HepG2 (cell line): ENCODE data around the gene TPBGL. TPM values are rescaled to one million over a fixed set of nuclear protein-coding genes. Genes with fewer than 3 reads are reported as not detected.

Source experiments
- ATAC-seq: fragments of 200-7000 bp; cut with Tn5 transposase; 3 replicates; pipeline ENCODE4 v1.9.1; 2020; ENCODE audit warnings: mild to moderate bottlenecking, moderate library complexity
- BruUV-seq: library from RNA; stranded (reverse); fragments of 400-500 nt; replicated peaks from 2 replicates; lab custom pipeline; 2021; lab: Mats Ljungman, UMichigan
- CTCF ChIA-PET: fragments of 300-600 bp; formaldehyde crosslinking; extraction: SDS; loops from one replicate; lab custom pipeline; 2021; ENCODE audit warnings: low total read pairs, inconsistent platforms, low intra/inter-chr PET ratio; lab: Yijun Ruan, JAX
- POLR2A ChIA-PET: fragments of 350-600 bp; sonication (Branson Sonifier 250); formaldehyde crosslinking; loops from one replicate; lab custom pipeline; 2020; ENCODE audit warnings: antibody characterized with exemption, inconsistent platforms; lab: Yijun Ruan, JAX
- DNase-seq: peaks from one replicate; pipeline ENCODE4 v3.0.0-alpha.2; 2015; ENCODE audit warnings: low spot score
- FAIRE-seq: peaks from 3 replicates; lab custom pipeline; 2011; peaks lifted over from hg19 to GRCh38; lab: Jason Lieb, UNC
- H2AFZ ChIP-seq: one replicate; pipeline ENCODE4 v1.6.1; 2011; ENCODE audit warnings: low read length, inconsistent platforms
- H3K27ac ChIP-seq: fragments of 300-600 bp; 3 replicates; pipeline ENCODE4 v1.8.0; 2011; ENCODE audit warnings: mixed run types, mild to moderate bottlenecking, mixed read lengths, low read length, inconsistent platforms; ENCODE audit not compliant: insufficient read depth; ENCODE audit errors: extremely low read length
- H3K27me3 ChIP-seq, 2 experiments: fragments of 200-600 bp in 1 of 2; 2 replicates in 1 of 2; 3 replicates in 1 of 2; pipeline versions ENCODE4 v1.6.0 to v1.8.0; 2011; ENCODE audit warnings: low read length in 2 of 2, mild to moderate bottlenecking in 2 of 2, moderate library complexity in 2 of 2, inconsistent platforms in 1 of 2; ENCODE audit not compliant: insufficient read depth in 2 of 2, control insufficient read depth in 1 of 2
- H3K36me3 ChIP-seq, 2 experiments: fragments of 200-600 bp in 1 of 2; replicated peaks in 1 of 2; 2 replicates in 1 of 2; 3 replicates in 1 of 2; pipeline versions ENCODE4 v1.5.1 to v1.8.0; 2011; ENCODE audit warnings: low read length in 2 of 2, inconsistent platforms in 1 of 2; ENCODE audit not compliant: insufficient read depth in 2 of 2, control insufficient read depth in 1 of 2
- H3K4me1 ChIP-seq: 2 replicates; pipeline ENCODE4 v1.5.1; 2012; ENCODE audit warnings: low read length, inconsistent platforms; ENCODE audit not compliant: insufficient read depth
- H3K4me2 ChIP-seq: 2 replicates; pipeline ENCODE4 v1.6.0; 2011; ENCODE audit warnings: low read depth, low read length, inconsistent platforms
- H3K4me3 ChIP-seq, 3 experiments: fragments of 200-600 bp in 1 of 3; sonication (generic), shearing (Covaris generic) in 1 of 3; replicated peaks in 1 of 3; 2 replicates each; pipeline ENCODE4 v1.5.1; 2011 to 2016; ENCODE audit warnings: low read length in 3 of 3, inconsistent platforms in 2 of 3, low read depth in 2 of 3, mild to moderate bottlenecking in 2 of 3, control low read depth in 1 of 3, mixed read lengths in 1 of 3; ENCODE audit not compliant: insufficient read depth in 1 of 3
- H3K79me2 ChIP-seq: one replicate; pipeline ENCODE4 v1.6.1; 2011; ENCODE audit warnings: low read length, inconsistent platforms; ENCODE audit not compliant: insufficient read depth
- H3K9ac ChIP-seq: 2 replicates; pipeline ENCODE4 v1.6.0; 2011; ENCODE audit warnings: mild to moderate bottlenecking, low read depth, low read length, inconsistent platforms; ENCODE audit not compliant: insufficient read depth
- H3K9me3 ChIP-seq: 2 replicates; pipeline ENCODE4 v1.5.1; 2012; ENCODE audit warnings: mild to moderate bottlenecking, low read length
- H4K20me1 ChIP-seq: 2 replicates; pipeline ENCODE4 v1.6.0; 2011; ENCODE audit warnings: inconsistent platforms, mild to moderate bottlenecking, low read length, moderate library complexity; ENCODE audit not compliant: insufficient read depth
- ASH2L ChIP-seq: fragments of 300-600, 200-600 bp; sonication (generic); IDR thresholded peaks from 2 replicates; pipeline ENCODE4 v1.7.0; 2017; ENCODE audit warnings: low read depth, mild to moderate bottlenecking, moderate library complexity, mixed read lengths, low read length; ENCODE audit not compliant: insufficient read length
- BORCS8-MEF2B ChIP-seq: sonication (generic); formaldehyde crosslinking; IDR thresholded peaks from 2 replicates; pipeline ENCODE4 v1.8.0; 2022; ENCODE audit warnings: mild to moderate bottlenecking, missing genetic modification reagents
- IKZF4 ChIP-seq: sonication (generic); formaldehyde crosslinking; IDR thresholded peaks from 2 replicates; pipeline ENCODE4 v1.5.1; 2020; ENCODE audit warnings: borderline replicate concordance, mild to moderate bottlenecking, low read depth, missing genetic modification reagents; ENCODE audit errors: not compliant biosample characterization
- KLF12 ChIP-seq: sonication (generic); formaldehyde crosslinking; IDR thresholded peaks from 2 replicates; pipeline ENCODE4 v1.4.0; 2020; ENCODE audit warnings: missing genetic modification reagents, borderline replicate concordance
- KLF15 ChIP-seq: sonication (generic); formaldehyde crosslinking; IDR thresholded peaks from 2 replicates; pipeline ENCODE4 v1.8.1; 2023; ENCODE audit warnings: borderline replicate concordance, mild to moderate bottlenecking, inconsistent platforms, missing genetic modification reagents, mixed read lengths
- KMT2B ChIP-seq: IDR thresholded peaks from 2 replicates; pipeline ENCODE4 v1.6.1; 2016; ENCODE audit warnings: missing genetic modification reagents, missing compliant biosample characterization
- MTF2 ChIP-seq: sonication (generic); formaldehyde crosslinking; IDR thresholded peaks from 2 replicates; pipeline ENCODE4 v1.5.0; 2020; ENCODE audit warnings: missing genetic modification reagents, borderline replicate concordance
- REXO4 ChIP-seq: sonication (generic); formaldehyde crosslinking; IDR thresholded peaks from 2 replicates; pipeline ENCODE4 v1.8.0; 2022; ENCODE audit warnings: missing genetic modification reagents, mild to moderate bottlenecking, borderline replicate concordance
- SAP130 ChIP-seq: IDR thresholded peaks from 2 replicates; pipeline ENCODE4 v1.6.1; 2016; ENCODE audit warnings: low read depth
- ZKSCAN1 ChIP-seq: fragments of 150-350 bp; IDR thresholded peaks from 2 replicates; pipeline ENCODE4 v1.6.1; 2014; ENCODE audit warnings: low read length
- ZNF225 ChIP-seq: sonication (generic); formaldehyde crosslinking; IDR thresholded peaks from 2 replicates; pipeline ENCODE4 v1.4.0; 2020; ENCODE audit warnings: mild to moderate bottlenecking, missing genetic modification reagents
- ZNF260 ChIP-seq: sonication (generic); formaldehyde crosslinking; IDR thresholded peaks from 2 replicates; pipeline ENCODE4 v1.4.0; 2020; ENCODE audit warnings: missing genetic modification reagents, low read depth, mild to moderate bottlenecking, borderline replicate concordance
- ZNF605 ChIP-seq: sonication (generic); formaldehyde crosslinking; IDR thresholded peaks from 2 replicates; pipeline ENCODE4 v1.8.0; 2022; ENCODE audit warnings: mild to moderate bottlenecking, missing genetic modification reagents
- ZNF619 ChIP-seq: sonication (generic); formaldehyde crosslinking; IDR thresholded peaks from 2 replicates; pipeline ENCODE4 v1.4.0; 2020; ENCODE audit warnings: mild to moderate bottlenecking, missing genetic modification reagents
- ZNF652 ChIP-seq: IDR thresholded peaks from 2 replicates; pipeline ENCODE4 v1.6.1; 2016; ENCODE audit warnings: low read depth, borderline replicate concordance
- WGBS: methylation state at CpG from one replicate; pipeline ENCODE4 v1.1.6; 2017; ENCODE audit warnings: low lambda C conversion rate; 5-methylcytosine and 5-hydroxymethylcytosine counted together
- in situ Hi-C: cut with HindIII; loops from 2 replicates; pipeline ENCODE4 v1.10.0; 2017; ENCODE audit warnings: low pct_unique_long_range_greater_than_20kb; ENCODE audit not compliant: extremely low pct_ligation_motif_present
- intact Hi-C: fragments of 100-400 bp; cut with micrococcal nuclease; formaldehyde crosslinking; loops from one replicate; pipeline ENCODE4 v1.10.0; 2022; ENCODE audit not compliant: unreplicated experiment
- polyA plus RNA-seq, 8 experiments: library from polyadenylated mRNA; depleted of rRNA in 3 of 8; stranded (reverse) in 7 of 8; unstranded in 1 of 8; fragments of >200 nt; fragmentation: Illumina TruSeq in 4 of 8; extraction: Trizol in 4 of 8; gene quantifications; 2 replicates each; pipeline versions ENCODE4 v1.2.1 to v1.2.3, GENCODE V29; 2011 to 2016; ENCODE audit warnings: low read depth in 4 of 8, missing spikeins in 1 of 8, mixed read lengths in 1 of 8; ENCODE audit not compliant: insufficient read depth in 1 of 8
- total RNA-seq, 5 experiments: library from RNA; depleted of rRNA; stranded (reverse); fragments of >200 nt; fragmentation: Illumina TruSeq; extraction: Trizol; gene quantifications; 2 replicates each; pipeline ENCODE4 v1.2.3, GENCODE V29; 2016; ENCODE audit warnings: low read depth in 1 of 5
- TF ChIP-seq, protein P1 (sequence below): sonication (generic); formaldehyde crosslinking; IDR thresholded peaks from 2 replicates; pipeline ENCODE4 v1.5.0; 2020; ENCODE audit warnings: missing genetic modification reagents, mild to moderate bottlenecking, borderline replicate concordance
- TF ChIP-seq, protein P2 (sequence below): sonication (generic); formaldehyde crosslinking; IDR thresholded peaks from 2 replicates; pipeline ENCODE4 v1.5.0; 2020; ENCODE audit warnings: missing genetic modification reagents, mild to moderate bottlenecking, borderline replicate concordance
- TF ChIP-seq, protein P3 (sequence below): sonication (generic); formaldehyde crosslinking; IDR thresholded peaks from 2 replicates; pipeline ENCODE4 v1.5.0; 2020; ENCODE audit warnings: missing genetic modification reagents

The TPBGL gene
- total and polyA plus RNA-seq, 2 of the 13 experiments (the other 11 are each of a cell fraction or from before 2014, with no cell fraction given), result not detected

DNA sequence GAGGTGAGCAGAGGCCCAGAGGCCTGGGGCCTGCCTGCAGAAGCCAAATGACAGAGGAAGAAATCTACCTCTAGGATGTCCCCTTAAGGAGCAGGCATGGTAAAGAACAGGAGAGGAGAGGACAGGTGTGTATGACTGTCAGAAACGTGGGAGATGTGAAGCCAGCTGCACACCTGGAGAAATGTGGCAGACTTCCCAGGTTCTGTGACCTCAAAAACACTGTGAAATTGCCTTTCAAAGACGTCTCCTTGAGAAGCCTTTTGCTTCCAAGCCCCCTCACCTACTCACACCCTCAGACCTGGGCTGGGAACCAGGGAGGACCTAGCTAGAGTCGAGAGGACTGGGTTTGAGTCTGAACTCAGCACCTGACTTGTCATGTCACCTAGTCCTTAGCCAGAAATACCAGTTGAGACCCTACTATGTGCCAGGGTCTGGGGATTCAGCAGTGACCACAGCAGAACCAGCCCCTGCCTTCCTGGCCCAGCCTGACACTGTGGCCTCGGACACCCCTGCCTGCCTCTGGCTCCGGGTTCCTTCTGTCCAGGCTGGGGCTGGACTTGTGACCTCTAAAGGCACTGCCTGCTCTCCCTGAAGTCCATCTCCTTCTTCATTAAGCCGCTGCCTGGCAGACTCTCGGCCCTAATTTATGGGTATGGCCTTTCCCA lies 5.6 kb downstream of the TPBGL start:
- TF ChIP-seq ZNF652 (CRISPR knock-in tag) (no peak), ZKSCAN1 (no peak), SAP130 (CRISPR knock-in tag) (no peak), KLF15 (no peak), KLF12 (no peak), BORCS8-MEF2B (CRISPR knock-in tag) (no peak), IKZF4 (CRISPR knock-in tag) (no peak), ZNF605 (no peak), ZNF260 (CRISPR knock-in tag) (no peak), REXO4 (CRISPR knock-in tag) (no peak), ZNF619 (CRISPR knock-in tag) (no peak), KMT2B (CRISPR knock-in tag) (no peak), MTF2 (CRISPR knock-in tag) (no peak), ASH2L (no peak), ZNF225 (CRISPR knock-in tag) (no peak)
- TF ChIP-seq, protein P1, sequence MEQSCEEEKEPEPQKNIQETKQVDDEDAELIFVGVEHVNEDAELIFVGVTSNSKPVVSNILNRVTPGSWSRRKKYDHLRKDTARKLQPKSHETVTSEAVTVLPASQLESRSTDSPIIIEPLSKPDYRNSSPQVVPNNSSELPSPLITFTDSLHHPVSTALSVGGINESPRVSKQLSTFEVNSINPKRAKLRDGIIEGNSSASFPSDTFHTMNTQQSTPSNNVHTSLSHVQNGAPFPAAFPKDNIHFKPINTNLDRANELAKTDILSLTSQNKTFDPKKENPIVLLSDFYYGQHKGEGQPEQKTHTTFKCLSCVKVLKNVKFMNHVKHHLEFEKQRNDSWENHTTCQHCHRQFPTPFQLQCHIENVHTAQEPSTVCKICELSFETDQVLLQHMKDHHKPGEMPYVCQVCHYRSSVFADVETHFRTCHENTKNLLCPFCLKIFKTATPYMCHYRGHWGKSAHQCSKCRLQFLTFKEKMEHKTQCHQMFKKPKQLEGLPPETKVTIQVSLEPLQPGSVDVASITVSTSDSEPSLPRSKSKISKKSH (CRISPR knock-in tag), result no peak
- TF ChIP-seq, protein P2, sequence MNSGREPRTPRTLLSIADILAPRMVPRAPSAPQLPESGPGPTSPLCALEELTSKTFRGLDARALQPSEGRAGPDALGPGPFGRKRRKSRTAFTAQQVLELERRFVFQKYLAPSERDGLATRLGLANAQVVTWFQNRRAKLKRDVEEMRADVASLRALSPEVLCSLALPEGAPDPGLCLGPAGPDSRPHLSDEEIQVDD (CRISPR knock-in tag), result no peak
- TF ChIP-seq, protein P3, sequence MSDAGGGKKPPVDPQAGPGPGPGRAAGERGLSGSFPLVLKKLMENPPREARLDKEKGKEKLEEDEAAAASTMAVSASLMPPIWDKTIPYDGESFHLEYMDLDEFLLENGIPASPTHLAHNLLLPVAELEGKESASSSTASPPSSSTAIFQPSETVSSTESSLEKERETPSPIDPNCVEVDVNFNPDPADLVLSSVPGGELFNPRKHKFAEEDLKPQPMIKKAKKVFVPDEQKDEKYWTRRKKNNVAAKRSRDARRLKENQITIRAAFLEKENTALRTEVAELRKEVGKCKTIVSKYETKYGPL, result no peak
- no peak for ATAC-seq
- POLR2A ChIA-PET, result no interaction called here
- no peak for DNase-seq
- no peak overlapping the region for H3K27ac ChIP-seq
- no peak overlapping the region for H2AFZ ChIP-seq
- in situ Hi-C loops (loop anchor here (5.0 to 10.0 kb wide), 4 partner anchors 34 to 311 kb away; no protein-coding TSS in a partner anchor), intact Hi-C loops (no loop called here)
- BruUV-seq, result no TSS peak
- H3K36me3 ChIP-seq, result no peaks in the 10 kb centered on the region
- FAIRE-seq, result no peak
- H3K9ac ChIP-seq, result no peak overlapping the region
- 0 out of 2 replicates have a peak, but pooled peaks cover 2% of the 10 kb centered on the region for H4K20me1 ChIP-seq
- no peak overlapping the region for H3K4me3 ChIP-seq
- no peaks in the 10 kb centered on the region for H3K9me3 ChIP-seq
- peaks cover 8 to 43% of the 10 kb centered on the region in 2 experiments for H3K27me3 ChIP-seq
- CTCF ChIA-PET, result no interaction called here
- H3K4me1 ChIP-seq, result peaks cover 12% of the 10 kb centered on the region; the same call in 1 of the 2 replicates
- 3% methylated on average over 5 of the region's 7 CpGs for WGBS
- no peaks in the 10 kb centered on the region for H3K79me2 ChIP-seq
- no peak overlapping the region for H3K4me2 ChIP-seq
